KMS-11 (cell line): ENCODE data around the gene SDC1.

Experiments
- H2AFZ ChIP-seq: fragments of 200-600 bp; sonication (generic); 2 replicates; pipeline ENCODE4 v1.6.1; 2016; ENCODE audit warnings: antibody characterized with exemption, mixed run types, low read depth
- H3K27ac ChIP-seq: fragments of 200-600 bp; sonication (generic); 2 replicates; pipeline ENCODE4 v1.6.1; 2016; ENCODE audit warnings: mild to moderate bottlenecking, mixed run types
- H3K27me3 ChIP-seq: fragments of 200-600 bp; sonication (generic); 2 replicates; pipeline ENCODE4 v1.6.1; 2017; ENCODE audit warnings: mild to moderate bottlenecking, low read depth, mixed run types, moderate library complexity; ENCODE audit not compliant: insufficient read depth
- H3K36me3 ChIP-seq: fragments of 200-600 bp; sonication (generic); 2 replicates; pipeline ENCODE4 v1.6.1; 2017; ENCODE audit warnings: mild to moderate bottlenecking, mixed run types; ENCODE audit not compliant: insufficient read depth
- H3K4me1 ChIP-seq: fragments of 200-600 bp; sonication (generic); 2 replicates; pipeline ENCODE4 v1.6.1; 2016; ENCODE audit warnings: mild to moderate bottlenecking, low read depth, mixed run types; ENCODE audit not compliant: poor library complexity, severe bottlenecking
- H3K4me2 ChIP-seq: fragments of 200-600 bp; sonication (generic); 2 replicates; pipeline ENCODE4 v1.7.0; 2016; ENCODE audit warnings: mild to moderate bottlenecking, mixed run types
- H3K4me3 ChIP-seq: fragments of 200-600 bp; sonication (generic); IDR thresholded peaks from 2 replicates; pipeline ENCODE4 v1.6.1; 2017; ENCODE audit warnings: low read depth, low read length, mixed read lengths; ENCODE audit not compliant: insufficient read depth
- H3K79me2 ChIP-seq: fragments of 200-600 bp; sonication (generic); 2 replicates; pipeline ENCODE4 v1.6.1; 2016; ENCODE audit warnings: low read depth, mixed run types; ENCODE audit not compliant: insufficient read depth
- H3K9ac ChIP-seq: fragments of 200-600 bp; sonication (generic); 2 replicates; pipeline ENCODE4 v1.6.1; 2016; ENCODE audit warnings: mild to moderate bottlenecking, mixed run types
- H4K20me1 ChIP-seq: fragments of 200-600 bp; sonication (generic); 2 replicates; pipeline ENCODE4 v1.6.1; 2016; ENCODE audit warnings: mild to moderate bottlenecking, mixed run types; ENCODE audit not compliant: insufficient read depth
- CTCF ChIP-seq: fragments of 200-600 bp; sonication (generic); conservative IDR thresholded peaks from 2 replicates; pipeline ENCODE4 v1.6.1; 2017; ENCODE audit warnings: low read depth, mild to moderate bottlenecking, antibody characterized with exemption, low read length, moderate library complexity, mixed read lengths

SDC1 gene

GRCh38 chr2:20219763-20220380, 5.1 kb downstream of the SDC1 start:
- Histone ChIP-seq H3K4me2 (no peak overlapping the region), H3K27ac (no peak overlapping the region), H2AFZ (no peak overlapping the region), H3K9ac (no peak overlapping the region), H3K27me3 (no peaks in the 10 kb centered on the region), H3K4me3 (no peak overlapping the region), H3K79me2 (no peaks in the 10 kb centered on the region), H3K4me1 (peaks cover 33% of the 10 kb centered on the region), H3K36me3 (no peaks in the 10 kb centered on the region), H4K20me1 (no peaks in the 10 kb centered on the region)
- no peak for TF ChIP-seq CTCF

GRCh38 chr2:20218331-20219320, 6.3 kb downstream of the SDC1 start:
- H2AFZ ChIP-seq = no peak overlapping the region
- H3K27ac ChIP-seq = no peak overlapping the region
- no peak for TF ChIP-seq CTCF
- H4K20me1 ChIP-seq = no peaks in the 10 kb centered on the region
- no peak overlapping the region for H3K4me2 ChIP-seq
- H3K4me1 ChIP-seq = peaks cover 45% of the 10 kb centered on the region
- H3K79me2 ChIP-seq = no peaks in the 10 kb centered on the region
- no peak overlapping the region for H3K9ac ChIP-seq
- H3K4me3 ChIP-seq = no peak overlapping the region
- no peaks in the 10 kb centered on the region for H3K36me3 ChIP-seq
- no peaks in the 10 kb centered on the region for H3K27me3 ChIP-seq

- no peaks in the 10 kb centered on the region for H3K27me3 ChIP-seq
- no peaks in the 10 kb centered on the region for H4K20me1 ChIP-seq
- no peak overlapping the region for H3K4me3 ChIP-seq
- no peaks in the 10 kb centered on the region for H3K79me2 ChIP-seq
- H3K27ac ChIP-seq = no peak overlapping the region
- H3K9ac ChIP-seq = no peak overlapping the region
- H3K4me2 ChIP-seq = no peak overlapping the region
- peaks cover 51% of the 10 kb centered on the region for H3K4me1 ChIP-seq
- H2AFZ ChIP-seq = no peak overlapping the region
- H3K36me3 ChIP-seq = no peaks in the 10 kb centered on the region
- TF ChIP-seq CTCF = no peak
Observed at GRCh38 chr2:20217041-20217970, 7.6 kb downstream of the SDC1 start.

GRCh38 chr2:20216130-20217025, 8.6 kb downstream of the SDC1 start:
- Histone ChIP-seq H3K79me2 (no peaks in the 10 kb centered on the region), H3K4me2 (no peak overlapping the region), H3K4me3 (no peak overlapping the region), H3K4me1 (peaks cover 49% of the 10 kb centered on the region), H3K27me3 (no peaks in the 10 kb centered on the region), H4K20me1 (no peaks in the 10 kb centered on the region), H3K27ac (no peak overlapping the region), H3K9ac (no peak overlapping the region), H2AFZ (no peak overlapping the region), H3K36me3 (no peaks in the 10 kb centered on the region)
- no peak for TF ChIP-seq CTCF
